ENCODE data around the gene MYO9A.

DNA sequence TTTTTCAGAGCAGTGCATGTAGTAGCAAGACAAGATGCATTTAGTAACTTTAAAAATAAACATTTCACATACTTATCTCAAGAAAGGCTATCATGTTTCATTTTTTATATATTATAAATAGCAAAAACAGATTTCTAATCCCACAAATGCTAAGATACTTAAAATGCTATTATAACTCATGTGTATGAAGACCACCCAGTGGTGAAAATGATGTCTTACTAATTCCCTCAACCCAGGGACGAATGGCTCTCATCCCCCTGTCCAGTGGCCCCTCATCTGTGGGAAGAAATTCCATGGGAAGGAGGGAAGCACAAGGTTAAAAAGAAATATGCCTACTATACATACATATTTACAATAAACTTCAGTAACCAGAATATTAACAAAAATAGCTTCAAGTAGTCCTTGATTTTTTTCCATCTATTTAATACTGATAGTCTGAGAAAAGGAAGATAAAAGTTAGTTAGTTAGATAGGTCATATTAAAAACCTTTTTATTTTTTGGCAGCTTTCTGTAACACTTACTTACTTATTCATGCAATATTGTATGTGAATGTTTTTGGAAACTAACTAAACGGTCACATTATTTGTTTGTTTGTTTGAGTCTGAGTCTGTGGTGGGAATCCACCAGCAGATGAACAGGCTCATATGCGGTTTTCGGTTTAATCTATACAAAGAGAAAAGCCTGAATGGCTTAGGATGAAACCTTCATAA lies 292.8 kb downstream of the MYO9A start:
- TF ChIP-seq, protein P1, sequence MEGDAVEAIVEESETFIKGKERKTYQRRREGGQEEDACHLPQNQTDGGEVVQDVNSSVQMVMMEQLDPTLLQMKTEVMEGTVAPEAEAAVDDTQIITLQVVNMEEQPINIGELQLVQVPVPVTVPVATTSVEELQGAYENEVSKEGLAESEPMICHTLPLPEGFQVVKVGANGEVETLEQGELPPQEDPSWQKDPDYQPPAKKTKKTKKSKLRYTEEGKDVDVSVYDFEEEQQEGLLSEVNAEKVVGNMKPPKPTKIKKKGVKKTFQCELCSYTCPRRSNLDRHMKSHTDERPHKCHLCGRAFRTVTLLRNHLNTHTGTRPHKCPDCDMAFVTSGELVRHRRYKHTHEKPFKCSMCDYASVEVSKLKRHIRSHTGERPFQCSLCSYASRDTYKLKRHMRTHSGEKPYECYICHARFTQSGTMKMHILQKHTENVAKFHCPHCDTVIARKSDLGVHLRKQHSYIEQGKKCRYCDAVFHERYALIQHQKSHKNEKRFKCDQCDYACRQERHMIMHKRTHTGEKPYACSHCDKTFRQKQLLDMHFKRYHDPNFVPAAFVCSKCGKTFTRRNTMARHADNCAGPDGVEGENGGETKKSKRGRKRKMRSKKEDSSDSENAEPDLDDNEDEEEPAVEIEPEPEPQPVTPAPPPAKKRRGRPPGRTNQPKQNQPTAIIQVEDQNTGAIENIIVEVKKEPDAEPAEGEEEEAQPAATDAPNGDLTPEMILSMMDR (IDR thresholded peaks at IDR 0.05) = no peak
- no peak for TF ChIP-seq EZH2 (IDR thresholded peaks at IDR 0.05; ENCODE audit: borderline replicate concordance, insufficient read depth, low read depth, low read length, poor library complexity, severe bottlenecking)

All from B cell (primary cell).